Astrocyte (in vitro differentiated cells and primary cell): ENCODE results near the gene TSSK3. TPM values are rescaled to one million over a fixed set of nuclear protein-coding genes. Genes with fewer than 3 reads are reported as not detected.
"Not testable (repeated sequence)": the region's sequence is repeated elsewhere in the genome, so short reads cannot be mapped to it uniquely, and the experiment has no call there.

Source experiments
- DNase-seq: peaks from one replicate; pipeline ENCODE4 v3.0.0-alpha.2; 2010; ENCODE audit warnings: low read depth
- FAIRE-seq: peaks from 2 replicates; lab custom pipeline; 2011; peaks lifted over from hg19 to GRCh38; lab: Jason Lieb, UNC
- H2AFZ ChIP-seq: 2 replicates; pipeline ENCODE4 v1.6.0; 2012; ENCODE audit warnings: low read depth, low read length, inconsistent platforms
- H3K27ac ChIP-seq: 2 replicates; pipeline ENCODE4 v1.5.1; 2011; ENCODE audit warnings: low read depth, low read length, inconsistent platforms
- H3K27me3 ChIP-seq: 2 replicates; pipeline ENCODE4 v1.6.0; 2011; ENCODE audit warnings: low read length, inconsistent platforms; ENCODE audit not compliant: insufficient read depth
- H3K36me3 ChIP-seq: 2 replicates; pipeline ENCODE4 v1.5.1; 2011; ENCODE audit warnings: low read length, inconsistent platforms; ENCODE audit not compliant: insufficient read depth
- H3K4me1 ChIP-seq: 2 replicates; pipeline ENCODE4 v1.5.1; 2011; ENCODE audit warnings: low read length, inconsistent platforms; ENCODE audit not compliant: insufficient read depth
- H3K4me2 ChIP-seq: 2 replicates; pipeline ENCODE4 v1.6.0; 2012; ENCODE audit warnings: low read length, inconsistent platforms
- H3K4me3 ChIP-seq: 2 replicates; pipeline ENCODE4 v1.5.1; 2011; ENCODE audit warnings: low read depth, mild to moderate bottlenecking, low read length, inconsistent platforms; ENCODE audit not compliant: insufficient read depth
- H3K79me2 ChIP-seq: 2 replicates; pipeline ENCODE4 v1.6.0; 2012; ENCODE audit warnings: mild to moderate bottlenecking, low read length, inconsistent platforms; ENCODE audit not compliant: insufficient read depth
- H3K9ac ChIP-seq: 2 replicates; pipeline ENCODE4 v1.6.0; 2012; ENCODE audit warnings: mild to moderate bottlenecking, low read length, inconsistent platforms
- H3K9me3 ChIP-seq: 2 replicates; pipeline ENCODE4 v1.5.1; 2012; ENCODE audit warnings: low read depth, mild to moderate bottlenecking, low read length, inconsistent platforms; ENCODE audit not compliant: insufficient read depth
- H4K20me1 ChIP-seq: 2 replicates; pipeline ENCODE4 v1.6.0; 2012; ENCODE audit warnings: low read length, inconsistent platforms; ENCODE audit not compliant: insufficient read depth
- H3K27ac Mint-ChIP-seq: one replicate; pipeline ENCODE4 v1.8.0; 2021; ENCODE audit warnings: mild to moderate bottlenecking, mixed read lengths; ENCODE audit not compliant: unreplicated experiment
- H3K27me3 Mint-ChIP-seq: one replicate; pipeline ENCODE4 v1.8.0; 2021; ENCODE audit warnings: low read depth, mixed read lengths; ENCODE audit not compliant: unreplicated experiment
- H3K36me3 Mint-ChIP-seq: one replicate; pipeline ENCODE4 v1.8.0; 2021; ENCODE audit warnings: low read depth, mixed read lengths; ENCODE audit not compliant: unreplicated experiment
- H3K4me1 Mint-ChIP-seq: one replicate; pipeline ENCODE4 v1.8.0; 2021; ENCODE audit warnings: low read depth, mixed read lengths; ENCODE audit not compliant: unreplicated experiment
- H3K4me3 Mint-ChIP-seq: one replicate; pipeline ENCODE4 v1.8.0; 2021; ENCODE audit warnings: mild to moderate bottlenecking, moderate library complexity, mixed read lengths; ENCODE audit not compliant: unreplicated experiment
- H3K9me3 Mint-ChIP-seq: one replicate; pipeline ENCODE4 v1.8.0; 2021; ENCODE audit warnings: mild to moderate bottlenecking, mixed read lengths; ENCODE audit not compliant: unreplicated experiment
- EZH2 ChIP-seq: IDR thresholded peaks from 2 replicates; pipeline ENCODE4 v1.6.1; 2012; ENCODE audit warnings: mild to moderate bottlenecking, low read length, inconsistent platforms; ENCODE audit not compliant: insufficient read depth
- total RNA-seq: library from RNA; stranded (reverse); gene quantifications from 2 replicates; pipeline ENCODE4 v1.2.1, GENCODE V29; 2021
- TF ChIP-seq, protein P1 (sequence below): IDR thresholded peaks from 2 replicates; pipeline ENCODE4 v1.5.1; 2011; ENCODE audit warnings: low read depth, mild to moderate bottlenecking, inconsistent platforms, low read length, moderate library complexity; ENCODE audit not compliant: insufficient read depth

Gene TSSK3
- total RNA-seq, 1 donor from 2014 or later = 0.32 TPM

DNA sequence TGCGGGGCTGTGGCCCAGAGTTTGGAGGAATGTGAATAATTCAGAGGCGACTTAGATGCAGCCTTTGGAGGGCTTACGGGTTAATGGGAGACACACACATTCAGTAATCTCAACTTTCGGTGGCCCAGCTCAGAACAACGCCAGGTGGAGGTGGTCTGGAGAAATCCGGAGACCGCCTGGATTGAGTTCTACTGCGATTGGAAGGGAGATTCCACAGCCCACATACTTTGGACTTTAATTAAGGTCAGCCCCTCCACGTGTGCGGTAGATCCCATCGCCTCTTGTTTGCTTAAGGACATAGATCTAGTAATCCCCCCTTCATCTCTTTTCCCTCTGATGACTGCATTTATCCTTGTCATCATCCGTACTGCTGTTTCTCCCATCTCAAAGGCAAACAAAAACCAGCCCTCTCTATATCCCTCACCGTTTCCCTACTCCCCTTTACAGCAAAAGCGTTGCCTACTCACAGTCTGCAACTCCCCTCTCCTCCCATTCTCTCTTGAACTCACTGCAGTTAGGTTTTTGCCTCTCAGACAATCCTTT lies 32.6 kb downstream of the TSSK3 start:
- Mint-ChIP-seq H3K9me3 (peaks cover 4% of the 10 kb centered on the region), H3K4me3 (peak overlapping the region; percentile 100), H3K36me3 (peaks cover 2% of the 10 kb centered on the region), H3K27me3 (no peaks in the 10 kb centered on the region), H3K4me1 (peaks cover 18% of the 10 kb centered on the region), H3K27ac (peak overlapping the region; percentile 98)
- Histone ChIP-seq H3K36me3 (peaks cover 8% of the 10 kb centered on the region), H3K4me3 (peak overlapping the region; percentile 92), H3K9ac (peak overlapping the region; percentile 95), H3K9me3 (no peaks in the 10 kb centered on the region), H3K27me3 (no peaks in the 10 kb centered on the region), H3K4me2 (peak overlapping the region; percentile 97), H4K20me1 (peaks cover 28% of the 10 kb centered on the region), H3K79me2 (peaks cover 44% of the 10 kb centered on the region), H2AFZ (peak overlapping the region; percentile 88), H3K4me1 (peaks cover 18% of the 10 kb centered on the region), H3K27ac (peak overlapping the region; percentile 95)
- FAIRE-seq (no peak), DNase-seq (no peak)
- no peak for TF ChIP-seq EZH2
- TF ChIP-seq, protein P1, sequence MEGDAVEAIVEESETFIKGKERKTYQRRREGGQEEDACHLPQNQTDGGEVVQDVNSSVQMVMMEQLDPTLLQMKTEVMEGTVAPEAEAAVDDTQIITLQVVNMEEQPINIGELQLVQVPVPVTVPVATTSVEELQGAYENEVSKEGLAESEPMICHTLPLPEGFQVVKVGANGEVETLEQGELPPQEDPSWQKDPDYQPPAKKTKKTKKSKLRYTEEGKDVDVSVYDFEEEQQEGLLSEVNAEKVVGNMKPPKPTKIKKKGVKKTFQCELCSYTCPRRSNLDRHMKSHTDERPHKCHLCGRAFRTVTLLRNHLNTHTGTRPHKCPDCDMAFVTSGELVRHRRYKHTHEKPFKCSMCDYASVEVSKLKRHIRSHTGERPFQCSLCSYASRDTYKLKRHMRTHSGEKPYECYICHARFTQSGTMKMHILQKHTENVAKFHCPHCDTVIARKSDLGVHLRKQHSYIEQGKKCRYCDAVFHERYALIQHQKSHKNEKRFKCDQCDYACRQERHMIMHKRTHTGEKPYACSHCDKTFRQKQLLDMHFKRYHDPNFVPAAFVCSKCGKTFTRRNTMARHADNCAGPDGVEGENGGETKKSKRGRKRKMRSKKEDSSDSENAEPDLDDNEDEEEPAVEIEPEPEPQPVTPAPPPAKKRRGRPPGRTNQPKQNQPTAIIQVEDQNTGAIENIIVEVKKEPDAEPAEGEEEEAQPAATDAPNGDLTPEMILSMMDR = no peak

DNA sequence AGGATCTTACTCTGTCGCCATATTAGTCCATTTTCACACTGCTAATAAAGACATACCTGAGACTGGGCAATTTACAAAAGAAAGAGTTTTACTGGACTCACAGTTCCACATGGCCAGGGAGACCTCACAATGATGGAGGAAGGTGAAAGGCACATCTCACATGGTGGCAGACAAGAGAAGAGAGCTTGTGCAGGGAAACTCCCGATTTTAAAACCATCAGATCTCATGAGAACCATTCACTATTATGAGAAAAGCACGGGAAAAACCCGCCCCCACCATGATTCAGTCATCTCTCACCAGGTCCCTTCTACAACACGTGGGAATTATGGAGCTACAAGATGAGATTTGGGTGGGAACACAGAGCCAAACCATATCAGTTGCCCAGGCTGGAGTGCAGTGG lies 34.2 kb downstream of the TSSK3 start:
- not testable (repeated sequence) for DNase-seq, H3K36me3 Mint-ChIP-seq, H3K9me3 Mint-ChIP-seq, H3K27me3 ChIP-seq, H2AFZ ChIP-seq, H3K4me3 ChIP-seq, H3K9me3 ChIP-seq, H3K27ac Mint-ChIP-seq, FAIRE-seq, H3K27ac ChIP-seq, H3K9ac ChIP-seq, H3K36me3 ChIP-seq, H3K4me2 ChIP-seq, H3K27me3 Mint-ChIP-seq
- Mint-ChIP-seq H3K4me1 (peaks cover 19% of the 10 kb centered on the region), H3K4me3 (peak overlapping the region; percentile 34)
- H4K20me1 ChIP-seq = peaks cover 14% of the 10 kb centered on the region
- H3K79me2 ChIP-seq = peaks cover 29% of the 10 kb centered on the region
- peaks cover 18% of the 10 kb centered on the region for H3K4me1 ChIP-seq

DNA sequence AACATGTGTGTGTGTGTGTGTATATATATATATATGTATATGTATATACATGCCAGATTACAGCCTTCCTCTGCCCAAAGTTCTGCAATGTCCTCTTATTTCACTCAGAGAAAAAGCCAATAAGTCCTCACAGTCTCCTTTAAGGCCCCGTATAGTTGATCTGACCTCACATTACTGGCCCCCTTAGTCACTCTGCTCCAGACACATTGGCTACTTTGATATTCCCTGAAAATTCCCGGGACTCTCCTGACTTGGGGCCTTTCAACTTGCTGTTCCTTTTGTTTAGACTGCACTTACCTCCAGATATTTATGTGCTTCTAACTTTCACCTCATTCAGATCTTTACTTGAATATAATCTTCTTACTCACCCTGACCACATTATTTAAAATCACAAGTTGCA lies 36.1 kb downstream of the TSSK3 start:
- H3K27me3 Mint-ChIP-seq = no peaks in the 10 kb centered on the region
- no peak overlapping the region for H2AFZ ChIP-seq
- H3K36me3 ChIP-seq = no peaks in the 10 kb centered on the region
- peaks cover 11% of the 10 kb centered on the region for H3K4me1 Mint-ChIP-seq
- TF ChIP-seq EZH2 = no peak
- TF ChIP-seq, protein P1 = no peak
- peaks cover 4% of the 10 kb centered on the region for H3K9me3 Mint-ChIP-seq
- peak overlapping the region; percentile 2 for H3K27ac ChIP-seq
- H3K9ac ChIP-seq = no peak overlapping the region
- no peak for FAIRE-seq
- H3K4me2 ChIP-seq = peak overlapping the region; percentile 20
- H3K27me3 ChIP-seq = no peaks in the 10 kb centered on the region
- DNase-seq = peak; percentile 67
- H3K4me3 ChIP-seq = no peak overlapping the region
- H3K79me2 ChIP-seq = peaks cover 10% of the 10 kb centered on the region
- H3K27ac Mint-ChIP-seq = no peak overlapping the region
- H3K9me3 ChIP-seq = no peaks in the 10 kb centered on the region
- peaks cover 13% of the 10 kb centered on the region for H3K4me1 ChIP-seq
- peak overlapping the region; percentile 2 for H3K4me3 Mint-ChIP-seq
- peaks cover 2% of the 10 kb centered on the region for H3K36me3 Mint-ChIP-seq
- peaks cover 2% of the 10 kb centered on the region for H4K20me1 ChIP-seq
